IPS-18c (cell line): ENCODE data around the gene KCNQ1.

Source experiments
- H3K4me3 ChIP-seq: 2 replicates; pipeline ENCODE4 v1.7.0; 2013; ENCODE audit warnings: low read depth, mild to moderate bottlenecking, low read length, moderate library complexity; ENCODE audit not compliant: insufficient read depth
- H3K9me3 ChIP-seq: one replicate; pipeline ENCODE4 v1.6.1; 2013; ENCODE audit warnings: mild to moderate bottlenecking, low read length, moderate library complexity; ENCODE audit not compliant: control insufficient read depth, insufficient read depth

KCNQ1 gene

DNA sequence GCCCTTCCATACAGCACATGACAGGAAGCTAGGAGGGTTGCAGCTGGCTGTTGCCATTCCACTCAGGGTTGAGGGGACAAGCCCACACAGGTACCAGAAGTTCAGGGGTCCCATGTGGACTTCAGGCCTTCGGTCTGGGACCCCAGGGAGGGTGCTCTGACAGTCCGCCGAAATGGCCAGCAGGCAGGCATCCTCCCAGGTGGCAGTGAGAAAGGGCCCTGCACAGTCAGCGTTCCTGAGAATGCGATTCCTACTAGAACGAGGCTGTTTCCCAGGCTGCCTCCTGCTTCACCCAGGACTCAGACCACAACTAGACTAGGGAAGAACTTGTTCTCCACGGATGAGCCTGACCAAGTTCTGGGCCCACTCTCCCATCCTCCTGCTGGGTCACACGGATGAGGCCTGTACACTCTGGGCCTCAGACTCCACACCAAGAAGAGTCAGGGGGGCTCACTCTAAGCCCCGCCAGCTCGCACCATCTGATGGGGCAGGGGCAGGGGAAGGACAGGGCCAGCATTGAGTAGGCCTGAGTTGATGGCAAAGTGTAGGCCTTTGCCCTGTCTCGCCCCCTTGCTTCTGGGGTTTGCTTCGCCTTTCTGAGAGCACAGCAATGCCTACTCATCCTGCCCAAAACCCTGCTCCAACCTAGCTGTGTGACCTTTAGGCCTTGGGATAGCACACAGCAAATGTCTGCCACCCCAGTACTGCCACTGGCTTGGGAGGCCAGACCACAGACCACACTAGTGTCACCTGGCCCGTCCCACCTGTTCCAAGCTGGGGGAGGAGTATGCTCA is 241.0 kb downstream of the KCNQ1 start:
- no peaks in the 10 kb centered on the region for H3K9me3 ChIP-seq
- no peak overlapping the region for H3K4me3 ChIP-seq

DNA sequence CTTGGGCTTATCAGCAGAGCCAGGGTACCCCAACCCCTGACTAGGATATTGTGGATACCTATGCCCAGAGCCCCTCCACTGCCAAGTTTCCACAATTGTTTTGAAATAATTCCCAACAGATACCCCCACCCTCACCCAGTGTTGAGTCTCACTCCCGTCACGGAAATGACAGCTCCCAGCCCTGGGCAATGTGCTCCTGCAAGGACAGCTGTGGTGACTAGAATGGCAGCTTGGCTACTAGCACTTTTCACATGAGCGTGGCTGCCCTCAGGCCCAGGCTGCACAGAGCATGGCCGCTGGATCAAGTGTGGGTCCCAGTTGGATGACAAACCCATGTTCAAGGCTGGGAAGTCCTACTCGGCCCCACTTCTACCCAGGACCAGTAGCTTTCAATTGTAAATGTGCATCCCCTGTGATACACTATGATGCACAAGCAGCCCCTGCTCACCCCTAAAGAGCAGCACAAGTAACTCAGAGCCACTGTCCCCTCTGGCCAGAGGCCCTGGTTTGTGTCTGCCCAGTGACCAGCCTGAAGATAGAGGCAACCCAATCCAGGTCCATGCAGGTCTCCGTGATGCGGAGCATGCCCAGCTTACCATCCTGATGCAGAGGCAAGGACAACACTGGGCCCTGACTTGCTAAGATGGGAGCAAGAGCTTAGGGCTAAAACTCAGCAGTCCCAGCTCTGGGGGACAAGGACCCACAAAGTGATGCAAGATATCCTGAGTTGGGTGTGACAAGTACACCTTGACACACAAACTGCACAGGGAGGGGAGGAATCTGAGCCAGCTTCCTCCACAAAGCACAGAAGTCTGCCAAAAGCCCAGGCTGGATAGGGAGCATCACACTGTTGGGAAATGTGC is 241.8 kb downstream of the KCNQ1 start:
- Histone ChIP-seq H3K9me3 (no peaks in the 10 kb centered on the region), H3K4me3 (no peak overlapping the region)

DNA sequence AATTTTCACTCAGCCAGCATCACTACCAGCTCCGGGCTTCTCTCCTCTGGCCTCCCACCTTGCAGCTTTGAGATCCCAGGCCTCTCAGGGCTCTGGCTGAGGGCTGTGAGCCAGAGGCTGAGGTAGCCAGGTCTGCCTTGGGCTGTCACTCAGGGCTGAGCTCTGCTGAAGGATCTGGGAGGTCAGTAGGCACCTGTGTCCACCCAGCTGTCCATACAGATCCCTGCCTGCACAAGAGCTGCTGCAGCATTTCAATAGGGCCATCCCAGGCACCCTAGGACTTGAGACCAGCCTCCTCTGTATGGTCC is 242.4 kb downstream of the KCNQ1 start:
- H3K9me3 ChIP-seq = no peaks in the 10 kb centered on the region
- no peak overlapping the region for H3K4me3 ChIP-seq

DNA sequence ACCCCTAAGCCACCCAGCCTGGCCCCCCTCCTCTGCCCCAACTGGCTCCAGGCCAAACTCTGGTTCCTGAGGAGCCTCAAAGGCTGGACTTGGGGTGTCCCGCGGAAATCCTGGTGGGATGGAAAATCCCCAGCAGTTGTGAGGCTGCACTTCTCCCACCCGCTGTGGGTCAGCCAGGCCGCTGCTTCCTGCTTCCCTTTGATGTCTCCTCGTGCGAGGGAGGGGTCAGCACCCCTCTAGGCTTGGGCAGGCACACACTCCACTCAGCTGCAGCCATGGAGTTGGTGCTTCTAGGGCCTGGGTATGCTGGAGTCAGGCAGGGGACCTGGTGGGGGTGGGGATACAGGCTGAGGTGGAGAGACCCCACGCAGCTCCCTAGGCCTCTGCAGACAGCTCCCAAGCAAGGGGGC is 243.0 kb downstream of the KCNQ1 start:
- H3K9me3 ChIP-seq = no peaks in the 10 kb centered on the region
- H3K4me3 ChIP-seq = no peak overlapping the region

DNA sequence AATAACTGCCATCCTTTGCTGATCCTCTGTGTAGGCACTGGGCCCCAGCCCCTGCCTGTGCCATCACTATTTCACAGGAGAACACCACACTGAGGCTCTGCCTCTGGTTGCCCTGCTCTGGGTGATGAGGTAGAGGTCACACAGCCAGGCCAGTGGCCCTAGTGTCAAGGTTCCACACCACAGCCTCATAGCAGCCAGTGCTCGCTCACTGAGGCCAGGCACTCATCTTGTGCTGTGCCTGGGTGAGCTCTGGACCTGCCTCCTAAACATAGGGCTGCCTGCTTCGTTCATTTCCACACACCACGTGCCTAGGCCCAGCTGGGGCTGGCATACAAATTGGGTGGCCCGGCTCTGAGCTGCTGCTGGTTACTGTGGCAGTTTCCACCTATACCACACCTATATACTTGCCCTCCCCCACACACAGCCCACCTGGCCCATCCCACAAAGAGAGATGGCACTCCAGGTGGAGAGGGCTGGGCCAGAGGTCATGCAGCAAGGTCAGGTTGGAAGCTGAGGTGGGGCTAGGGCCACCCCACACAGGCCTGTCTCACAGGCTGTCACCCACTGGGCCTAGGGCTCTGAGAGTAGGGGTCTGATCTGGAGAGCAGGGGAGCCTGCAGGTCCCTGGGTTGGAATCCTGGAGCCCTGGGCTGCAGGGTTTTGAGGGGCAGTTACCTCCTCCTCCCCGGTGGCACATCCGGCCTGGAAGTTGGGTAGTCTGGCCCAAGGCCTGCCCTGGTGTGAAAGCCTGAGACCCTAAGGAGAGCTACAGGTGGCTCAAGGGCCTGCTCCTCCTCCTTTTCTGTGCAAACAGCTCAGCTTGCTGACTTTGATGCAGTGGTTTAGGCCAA is 243.8 kb downstream of the KCNQ1 start:
- no peak overlapping the region for H3K4me3 ChIP-seq
- H3K9me3 ChIP-seq = no peaks in the 10 kb centered on the region

DNA sequence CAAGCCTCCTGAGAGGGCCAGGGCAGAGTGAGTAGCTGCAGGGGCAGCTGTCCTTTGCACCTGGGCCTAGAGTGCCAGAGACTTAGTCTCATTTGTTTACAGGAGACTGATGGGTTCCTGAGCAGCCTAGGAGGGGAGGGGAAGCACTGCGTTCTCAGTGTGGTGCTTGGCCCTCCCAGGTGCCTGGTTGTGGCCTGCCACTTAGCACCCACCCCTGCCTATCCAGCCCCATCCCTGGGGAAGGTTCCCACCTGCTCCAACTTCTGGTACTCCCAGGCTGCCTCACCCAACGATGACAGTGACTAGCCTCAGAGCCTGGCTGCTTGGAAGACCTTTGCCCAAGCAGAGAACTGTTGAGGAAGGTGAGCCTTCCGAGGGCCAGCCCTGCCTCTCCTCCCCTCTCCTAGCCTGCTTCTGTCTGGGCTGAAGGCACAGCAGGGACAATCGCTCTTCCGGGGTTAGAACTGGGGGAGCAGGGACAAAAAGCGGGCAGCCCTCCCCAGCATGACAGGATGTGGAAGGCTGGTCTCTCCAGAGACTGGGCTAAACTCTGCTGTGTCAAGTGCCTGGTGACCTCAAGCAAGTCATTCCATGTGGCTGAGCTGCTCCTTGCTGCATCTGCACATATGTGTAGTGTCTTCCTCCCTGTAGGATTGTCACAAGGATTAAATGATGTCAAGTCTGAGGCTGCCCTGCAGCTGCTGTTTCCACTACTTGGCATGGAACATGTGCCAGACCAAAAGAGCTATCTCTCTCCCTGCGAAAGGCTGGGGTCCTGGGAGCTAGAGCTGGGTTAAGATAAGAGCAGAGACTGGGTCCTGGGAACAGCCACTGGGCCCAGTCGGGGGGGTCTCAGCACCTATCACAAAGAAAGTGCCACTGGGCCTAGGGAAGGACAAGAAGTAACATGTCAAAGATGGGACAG is 245.1 kb downstream of the KCNQ1 start:
- no peak overlapping the region; the same call in 1 of the 2 replicates for H3K4me3 ChIP-seq
- H3K9me3 ChIP-seq = no peaks in the 10 kb centered on the region

DNA sequence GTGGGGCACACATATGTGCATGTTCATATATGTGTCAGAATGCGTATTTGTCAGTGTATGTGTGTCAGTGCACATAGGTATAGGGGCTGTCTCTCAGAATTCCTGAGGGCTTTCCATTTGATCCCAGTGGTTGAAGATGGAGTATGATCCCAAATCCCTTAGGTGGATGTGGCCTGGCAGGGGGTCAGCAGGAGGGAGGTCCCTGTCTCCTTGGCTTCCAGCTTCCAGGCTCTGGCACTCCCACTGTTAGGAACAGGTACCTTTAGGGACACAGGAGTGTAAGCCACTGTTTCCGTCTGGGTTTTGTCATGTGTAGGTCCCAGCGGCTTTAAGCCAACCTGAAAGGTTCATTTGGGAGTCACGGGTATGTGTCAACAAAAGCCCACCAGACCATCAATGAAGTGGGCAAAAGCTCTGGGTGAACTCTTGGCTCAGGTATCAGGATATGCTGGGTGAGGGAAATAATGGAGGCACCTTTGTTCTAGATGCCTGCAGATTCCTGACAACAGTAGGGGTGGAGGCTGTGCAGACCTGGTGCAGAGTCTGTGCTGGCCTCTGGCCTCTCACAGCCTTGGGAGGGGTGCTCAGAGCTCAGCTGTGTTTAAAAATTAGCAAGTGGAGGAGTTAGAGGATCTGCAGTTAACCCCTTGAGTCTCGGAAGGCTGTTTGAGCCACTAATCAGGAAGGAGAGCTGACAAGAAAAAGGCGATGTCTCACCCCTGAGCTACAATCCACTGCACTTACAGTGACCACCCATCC is 246.0 kb downstream of the KCNQ1 start:
- H3K9me3 ChIP-seq = no peaks in the 10 kb centered on the region
- no peak overlapping the region for H3K4me3 ChIP-seq

DNA sequence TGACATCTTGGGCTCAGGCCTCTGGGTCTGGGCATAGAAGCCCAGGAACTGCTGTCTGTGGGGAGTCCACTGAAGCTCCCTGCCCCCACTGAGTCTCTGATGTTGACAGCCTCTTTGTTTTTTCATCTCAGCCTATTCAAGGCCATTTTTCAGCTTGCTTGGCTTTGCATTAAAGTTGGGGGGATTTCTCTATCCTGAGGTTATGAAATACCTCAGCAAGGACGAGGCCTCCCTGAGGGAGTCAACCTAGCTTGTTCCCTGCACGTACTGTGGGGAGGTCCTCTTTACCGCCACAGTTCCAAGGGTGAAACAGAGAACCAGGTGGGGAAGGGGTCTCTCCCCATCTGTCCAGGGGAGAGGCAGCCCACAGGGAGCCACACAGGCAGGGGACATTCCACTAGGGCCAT is 246.6 kb downstream of the KCNQ1 start:
- peak overlapping the region; percentile 15; the same call in 1 of the 2 replicates for H3K4me3 ChIP-seq
- H3K9me3 ChIP-seq = no peaks in the 10 kb centered on the region

DNA sequence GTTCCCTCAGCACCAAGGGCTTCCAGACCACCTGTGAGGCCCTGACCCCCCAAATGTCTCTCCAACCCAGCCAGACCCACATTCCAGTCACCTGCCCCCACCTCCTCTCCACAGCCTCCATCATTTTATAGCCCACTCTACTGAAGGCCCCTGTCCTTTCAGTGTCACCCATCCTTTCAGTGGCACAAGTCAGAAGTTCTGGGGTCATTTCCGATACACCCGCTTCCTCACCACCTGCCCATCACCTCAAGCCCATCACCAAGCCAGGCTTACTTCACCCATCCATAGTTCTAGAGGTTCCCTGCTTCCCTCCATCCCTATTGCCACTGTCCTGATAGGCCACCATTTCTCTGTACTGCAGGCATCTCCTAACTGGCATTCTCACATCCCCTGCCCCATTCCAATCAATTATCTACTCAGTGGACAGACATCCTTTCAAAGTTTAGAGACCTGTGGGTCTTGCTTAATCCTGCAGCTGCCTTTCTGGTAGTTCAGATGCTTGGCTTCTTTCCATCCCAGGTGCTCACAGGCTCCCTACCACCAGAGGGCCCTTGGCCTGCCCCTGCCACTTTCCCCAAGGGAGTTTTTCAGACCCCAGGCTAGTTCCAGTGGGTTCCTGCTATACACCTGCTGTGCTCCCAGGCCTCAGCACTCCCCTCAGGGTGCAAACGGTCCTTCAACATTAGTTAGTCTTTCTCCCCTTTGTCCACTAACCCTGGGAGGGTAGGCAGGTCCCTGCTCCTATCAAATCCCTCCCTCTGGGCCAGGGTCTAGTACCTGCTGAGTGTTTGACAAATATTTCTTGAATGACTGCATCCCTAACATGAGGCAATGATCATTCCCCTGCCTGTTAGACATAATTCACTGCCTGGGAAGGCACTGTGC is 247.4 kb downstream of the KCNQ1 start:
- Histone ChIP-seq H3K4me3 (no peak overlapping the region; the same call in 1 of the 2 replicates), H3K9me3 (no peaks in the 10 kb centered on the region)

DNA sequence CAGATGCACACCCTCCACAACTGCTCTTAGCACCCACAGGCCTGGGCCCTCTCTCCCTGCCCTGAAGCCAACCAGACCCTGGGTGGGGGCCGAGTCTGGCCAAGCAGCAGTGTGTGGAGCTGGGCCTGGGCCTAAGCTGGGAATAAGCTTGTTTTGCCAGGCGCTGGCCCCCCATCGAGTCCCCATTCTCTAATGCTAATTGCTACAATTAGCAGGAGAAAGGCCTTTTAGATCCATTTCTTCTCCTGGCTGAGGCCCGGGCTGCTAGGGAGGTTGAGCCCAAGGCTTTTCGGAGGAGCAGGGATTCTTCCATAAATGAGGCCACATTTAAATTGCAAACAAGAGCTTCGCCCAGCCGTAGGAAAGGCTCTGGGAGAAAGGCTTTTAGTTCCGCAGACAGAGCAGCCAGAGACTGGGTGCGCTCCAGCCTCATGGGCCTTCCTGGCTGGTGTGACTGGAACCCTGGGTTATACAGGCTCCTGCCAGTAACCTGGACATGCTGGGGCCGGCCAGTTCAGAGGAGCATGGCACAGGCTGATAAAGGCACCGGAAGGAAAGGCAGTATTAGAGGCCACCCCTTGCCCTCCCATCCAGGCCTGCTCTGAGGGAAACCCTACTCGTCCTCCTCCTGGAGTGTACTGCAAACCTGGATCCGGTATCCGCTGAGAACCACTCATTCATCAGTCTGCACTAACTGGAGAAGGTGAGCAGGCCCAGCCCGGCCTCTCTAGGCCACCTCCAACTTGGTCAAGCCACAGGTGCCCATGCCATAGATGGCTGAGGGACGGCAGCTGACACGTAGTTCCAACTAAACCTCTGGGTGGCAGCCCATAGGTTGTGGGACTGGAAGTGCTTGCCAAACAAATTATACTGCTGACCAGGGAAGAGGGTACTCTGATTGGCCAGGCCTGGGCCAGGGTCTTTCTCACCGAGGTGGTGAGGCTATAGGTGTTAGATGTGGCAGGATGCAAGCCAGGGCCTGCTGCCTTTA is 248.8 kb downstream of the KCNQ1 start:
- H3K4me3 ChIP-seq = no peak overlapping the region
- peaks cover 1% of the 10 kb centered on the region for H3K9me3 ChIP-seq

DNA sequence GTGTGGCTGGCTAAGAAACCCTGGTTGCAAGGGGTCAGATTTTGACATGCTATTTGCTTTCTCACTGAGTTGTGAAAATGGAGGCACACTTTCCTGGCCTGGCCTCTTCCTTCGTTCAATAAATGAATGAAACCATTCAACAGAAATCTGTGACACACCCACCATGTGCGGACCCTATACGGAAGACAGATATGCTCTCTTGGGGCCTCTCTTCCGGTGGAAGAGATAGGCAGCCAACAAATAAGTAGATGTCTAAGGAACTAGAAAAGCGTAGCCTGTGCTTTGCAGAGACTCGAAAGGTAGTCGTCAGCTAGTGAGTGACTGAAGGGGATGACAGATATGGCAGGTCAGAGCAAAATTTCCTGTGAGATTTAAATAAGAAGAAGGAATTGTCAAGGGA is 249.7 kb downstream of the KCNQ1 start:
- H3K9me3 ChIP-seq = peaks cover 5% of the 10 kb centered on the region
- no peak overlapping the region; the same call in 1 of the 2 replicates for H3K4me3 ChIP-seq

DNA sequence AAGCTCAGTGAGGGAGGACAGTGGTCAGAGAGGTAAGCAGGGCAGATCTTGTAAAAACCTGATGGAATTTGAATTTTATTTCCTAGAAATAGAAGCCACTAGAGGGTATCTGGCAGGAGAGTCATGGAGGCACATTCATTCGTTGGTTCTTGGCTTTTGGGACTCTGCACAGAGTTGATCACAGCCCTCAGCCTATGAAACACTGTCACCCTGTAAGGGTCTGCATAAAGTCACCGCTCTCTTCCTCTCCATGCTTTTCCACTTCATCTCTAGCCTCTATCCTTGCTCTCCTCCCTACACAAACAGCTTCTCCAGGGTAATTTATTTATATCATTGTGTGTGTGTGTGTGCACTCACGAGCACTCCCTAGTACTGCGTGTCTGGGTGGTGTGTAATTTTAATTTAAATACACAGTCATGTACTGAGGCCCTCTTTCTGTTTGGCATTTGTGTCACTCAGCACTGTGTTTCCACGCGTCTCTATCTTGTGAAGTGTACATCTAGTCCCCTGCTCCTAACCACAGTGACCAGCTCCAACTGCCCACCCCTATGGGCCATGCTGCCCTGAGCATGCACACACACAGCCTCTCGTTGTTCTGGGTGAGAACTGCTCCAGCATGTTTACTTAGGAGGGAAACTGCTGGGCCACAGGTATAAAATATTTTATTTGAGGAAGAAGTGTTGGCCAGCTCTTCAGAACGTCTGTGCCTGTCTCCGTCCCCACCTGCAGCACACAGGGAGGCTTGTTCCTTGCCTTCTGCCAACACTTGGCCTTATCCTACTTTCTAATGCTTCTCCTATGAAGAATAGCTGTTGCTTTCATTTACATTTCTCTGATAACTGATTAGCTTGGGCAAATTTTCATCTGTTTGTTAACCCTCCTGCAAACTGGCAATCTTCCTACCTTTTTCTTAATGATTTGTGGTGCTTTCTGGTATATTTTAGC is 250.5 kb downstream of the KCNQ1 start:
- H3K4me3 ChIP-seq = no peak overlapping the region
- H3K9me3 ChIP-seq = peaks cover 7% of the 10 kb centered on the region

DNA sequence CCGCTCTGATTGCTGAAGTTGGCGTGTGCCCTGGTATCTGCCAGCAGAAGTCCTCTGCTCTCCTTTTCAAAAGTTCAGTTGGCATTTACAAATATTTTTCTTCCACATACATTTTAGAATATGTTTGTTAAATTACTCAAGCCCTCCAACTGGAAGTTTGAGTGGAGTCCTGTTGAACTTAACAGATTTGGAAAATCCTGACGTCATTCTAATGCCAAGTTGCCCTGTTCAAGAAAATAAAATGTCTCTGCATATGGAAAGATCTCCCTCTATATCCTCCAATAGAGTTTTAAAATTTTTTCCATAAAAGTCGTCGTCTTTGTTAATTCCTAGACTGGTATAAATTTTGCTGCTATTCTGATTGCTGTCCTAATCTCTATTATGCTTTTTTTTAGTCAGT is 251.6 kb downstream of the KCNQ1 start:
- no peak overlapping the region for H3K4me3 ChIP-seq
- peaks cover 7% of the 10 kb centered on the region for H3K9me3 ChIP-seq
